ENCODE measurements around the gene CASP6.
"Not testable (repeated sequence)": the region's sequence is repeated elsewhere in the genome, so short reads cannot be mapped to it uniquely, and the experiment has no call there.

The CASP6 gene

GRCh38 chr4:109718759-109719158, 15.5 kb upstream of the CASP6 start:
- DNase-seq = no peak

- DNase-seq = no peak
Observed at GRCh38 chr4:109713500-109713899, 10.3 kb upstream of the CASP6 start.

GRCh38 chr4:109708990-109709389, 5.7 kb upstream of the CASP6 start:
- DNase-seq = no peak

GRCh38 chr4:109708435-109708834, 5.2 kb upstream of the CASP6 start:
- DNase-seq = no peak

GRCh38 chr4:109703664-109704361, 568 bp upstream of the CASP6 start:
- no peak for DNase-seq

GRCh38 chr4:109701566-109702410, 1.5 kb downstream of the CASP6 start:
- no peak for DNase-seq

GRCh38 chr4:109699553-109700225, 3.6 kb downstream of the CASP6 start:
- DNase-seq = no peak

- no peak for DNase-seq
Observed at GRCh38 chr4:109698656-109699055, 4.6 kb downstream of the CASP6 start.

- DNase-seq = no peak
Observed at GRCh38 chr4:109691411-109691920, 11.8 kb downstream of the CASP6 start.

- peak; percentile 31 for DNase-seq
Observed at GRCh38 chr4:109690690-109691410, 12.4 kb downstream of the CASP6 start.

GRCh38 chr4:109684727-109685126, 18.5 kb downstream of the CASP6 start:
- DNase-seq = no peak

- no peak for DNase-seq
Observed at GRCh38 chr4:109683621-109684253, 19.5 kb downstream of the CASP6 start.

GRCh38 chr4:109682875-109683274, 20.4 kb downstream of the CASP6 start:
- DNase-seq = no peak

GRCh38 chr4:109678925-109679324, 24.3 kb downstream of the CASP6 start:
- DNase-seq = not testable (repeated sequence)

- not testable (repeated sequence) for DNase-seq
Observed at GRCh38 chr4:109678472-109678871, 24.8 kb downstream of the CASP6 start.

- DNase-seq = no peak
Observed at GRCh38 chr4:109676886-109677285, 26.4 kb downstream of the CASP6 start.

GRCh38 chr4:109675843-109676242, 27.4 kb downstream of the CASP6 start:
- no peak for DNase-seq

GRCh38 chr4:109675181-109675580, 28.1 kb downstream of the CASP6 start:
- DNase-seq = no peak

- DNase-seq = no peak
Observed at GRCh38 chr4:109673303-109673702, 29.9 kb downstream of the CASP6 start.

- no peak for DNase-seq
Observed at GRCh38 chr4:109672169-109672930, 30.9 kb downstream of the CASP6 start.

- DNase-seq = no peak
Observed at GRCh38 chr4:109671350-109671749, 31.9 kb downstream of the CASP6 start.

Measured in central memory CD4-positive, alpha-beta T cell (primary cell).